Activated T-cell treated with anti-CD3 and anti-CD28 coated beads, Interleukin-2, amount 50 U/mL, for 48 hours (primary cell): ENCODE measurements around the gene IQCK.

ENCODE experiments used
- DNase-seq, 2 experiments: peaks; one replicate each; pipeline ENCODE4 v3.0.0-alpha.2; 2020

IQCK gene

GRCh38 chr16:19841184-19841583 lies 123.1 kb downstream of the IQCK start:
- DNase-seq: no peak

- no peak for DNase-seq
These were observed 124.5 kb downstream of the IQCK start for GRCh38 chr16:19842426-19843157.

- no peak for DNase-seq
These were observed 125.3 kb downstream of the IQCK start for GRCh38 chr16:19843371-19843770.

GRCh38 chr16:19844945-19845641 lies 127.0 kb downstream of the IQCK start:
- no peak for DNase-seq

- DNase-seq: no peak
These were observed 128.4 kb downstream of the IQCK start for GRCh38 chr16:19846436-19846835.

GRCh38 chr16:19848756-19849155 lies 130.7 kb downstream of the IQCK start:
- no peak for DNase-seq

- DNase-seq: no peak
These were observed 132.2 kb downstream of the IQCK start for GRCh38 chr16:19850131-19850817.

GRCh38 chr16:19851476-19851875 lies 133.4 kb downstream of the IQCK start:
- no peak for DNase-seq

- DNase-seq: no peak
These were observed 135.2 kb downstream of the IQCK start for GRCh38 chr16:19853132-19853741.

GRCh38 chr16:19853742-19854542 lies 135.9 kb downstream of the IQCK start:
- no peak for DNase-seq

- no peak for DNase-seq
These were observed 136.4 kb downstream of the IQCK start for GRCh38 chr16:19854543-19854876.

- DNase-seq: no peak
These were observed 138.0 kb downstream of the IQCK start for GRCh38 chr16:19856120-19856519.

- no peak for DNase-seq
These were observed 139.7 kb downstream of the IQCK start for GRCh38 chr16:19857593-19858339.

- no peak for DNase-seq
These were observed 140.4 kb downstream of the IQCK start for GRCh38 chr16:19858340-19859018.

- DNase-seq: no peak
These were observed 141.1 kb downstream of the IQCK start for GRCh38 chr16:19859166-19859565.

- DNase-seq: no peak
These were observed 141.5 kb downstream of the IQCK start for GRCh38 chr16:19859603-19860002.

- no peak for DNase-seq
These were observed 142.3 kb downstream of the IQCK start for GRCh38 chr16:19860166-19861041.

- DNase-seq: no peak
These were observed 143.1 kb downstream of the IQCK start for GRCh38 chr16:19861133-19861532.

- no peak for DNase-seq
These were observed 143.8 kb downstream of the IQCK start for GRCh38 chr16:19861811-19862327.

GRCh38 chr16:19863990-19864389 lies 145.9 kb downstream of the IQCK start:
- no peak for DNase-seq
